Bronchial epithelial cell (primary cell): ENCODE results near the gene MGME1. TPM values are rescaled to one million over a fixed set of nuclear protein-coding genes. Genes with fewer than 3 reads are reported as not detected.
A peak's percentile ranks its signal among the peaks of the same experiment; 100 is the strongest.

ENCODE experiments used
- DNase-seq: peaks from one replicate; pipeline ENCODE4 v3.0.0-alpha.2; 2010; ENCODE audit warnings: low read depth
- FAIRE-seq: peaks from 2 replicates; lab custom pipeline; 2011; peaks lifted over from hg19 to GRCh38; lab: Jason Lieb, UNC
- H3K27me3 ChIP-seq: 2 replicates; pipeline ENCODE4 v1.5.1; 2011; ENCODE audit warnings: low read length; ENCODE audit not compliant: control insufficient read depth, insufficient read depth
- H3K36me3 ChIP-seq: 2 replicates; pipeline ENCODE4 v1.5.1; 2011; ENCODE audit warnings: low read length; ENCODE audit not compliant: control insufficient read depth, insufficient read depth
- H3K4me3 ChIP-seq: 2 replicates; pipeline ENCODE4 v1.5.1; 2011; ENCODE audit warnings: mild to moderate bottlenecking, low read depth, low read length, control low read depth
- CTCF ChIP-seq: IDR thresholded peaks from 2 replicates; pipeline ENCODE4 v1.5.1; 2011; ENCODE audit warnings: mild to moderate bottlenecking, moderate library complexity, low read length, control low read depth, inconsistent platforms; ENCODE audit not compliant: insufficient read depth, severe bottlenecking
- total RNA-seq: library from RNA; depleted of rRNA; stranded (reverse); fragments of >200 nt; gene quantifications from 2 replicates; pipeline ENCODE4 v1.2.1, GENCODE V29; 2014

Gene MGME1
- total RNA-seq, 1 donor from 2014 or later: 10.3 TPM

DNA sequence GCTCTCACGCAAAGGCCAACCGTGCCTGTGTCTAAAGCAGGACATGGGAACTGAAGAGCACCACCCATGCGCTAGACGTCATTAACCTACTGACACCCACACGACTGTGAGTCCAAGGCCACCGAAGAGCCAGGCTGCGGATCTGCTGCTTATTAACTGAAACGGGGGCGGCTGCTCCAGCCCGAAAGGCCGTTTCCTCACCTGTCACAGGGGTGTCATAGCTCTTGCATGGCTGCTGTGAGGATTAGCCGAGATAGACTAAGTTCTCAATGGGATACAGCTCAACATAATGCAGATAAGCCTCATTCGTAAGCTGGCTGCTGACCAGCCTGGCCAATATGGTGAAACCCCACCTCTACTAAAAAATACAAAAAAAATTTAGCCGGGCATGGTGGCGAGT is 62.2 kb downstream of the MGME1 start:
- H3K4me3 ChIP-seq: no peak overlapping the region
- DNase-seq (no peak), FAIRE-seq (no peak)
- peaks cover 5% of the 10 kb centered on the region for H3K36me3 ChIP-seq
- no peak for TF ChIP-seq CTCF
- H3K27me3 ChIP-seq: no peaks in the 10 kb centered on the region

GRCh38 chr20:18031888-18032509 is 63.2 kb downstream of the MGME1 start:
- TF ChIP-seq CTCF: no peak
- no peak for DNase-seq
- peaks cover 8% of the 10 kb centered on the region for H3K36me3 ChIP-seq
- FAIRE-seq: no peak
- H3K4me3 ChIP-seq: no peak overlapping the region
- H3K27me3 ChIP-seq: no peaks in the 10 kb centered on the region

DNA sequence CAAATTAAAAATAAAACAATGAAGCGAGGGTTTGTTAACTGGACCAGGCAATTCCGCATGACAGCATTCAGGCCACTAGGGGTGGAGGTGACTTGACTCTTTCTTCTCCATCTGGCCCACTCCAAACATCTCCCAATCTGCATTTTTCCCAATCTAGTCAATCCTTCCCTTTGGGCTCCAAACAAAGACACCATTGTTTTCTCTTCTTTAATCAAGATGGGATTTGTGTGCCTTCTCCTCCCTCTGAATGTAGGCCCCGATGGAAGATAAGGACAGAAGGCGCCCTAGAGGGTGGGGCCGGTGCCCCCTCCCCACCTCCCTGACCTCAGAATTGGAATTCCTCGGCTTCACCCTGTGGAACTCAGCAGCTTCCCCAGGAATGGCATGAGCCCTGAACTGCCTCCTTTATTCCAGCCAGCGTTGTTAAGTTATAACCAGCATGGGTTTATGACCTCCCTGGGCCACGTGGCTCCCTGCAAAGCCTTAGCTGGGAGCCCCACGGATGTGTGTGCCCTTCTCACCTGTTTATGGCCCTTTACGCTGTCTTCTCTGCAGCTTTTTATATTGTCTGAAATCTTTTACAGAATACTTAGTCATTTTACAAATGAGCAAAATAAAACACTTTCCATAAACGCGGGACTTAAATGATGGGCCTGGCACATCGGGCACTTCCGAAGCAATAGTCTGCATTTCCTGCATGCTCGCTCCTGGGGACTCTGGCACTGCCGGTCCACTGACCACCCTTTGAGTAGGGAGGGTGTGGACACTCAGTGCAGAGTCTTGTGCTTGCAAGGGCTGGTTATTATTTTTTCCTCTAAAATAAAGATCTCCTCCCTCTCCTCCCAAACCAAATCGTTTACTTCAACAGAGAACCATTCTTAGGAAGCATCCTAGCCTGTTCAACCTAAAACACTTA is 64.4 kb downstream of the MGME1 start:
- FAIRE-seq (no peak), DNase-seq (no peak)
- H3K4me3 ChIP-seq: no peak overlapping the region
- peaks cover 13% of the 10 kb centered on the region for H3K36me3 ChIP-seq
- peak; percentile 4 for TF ChIP-seq CTCF
- no peaks in the 10 kb centered on the region for H3K27me3 ChIP-seq

DNA sequence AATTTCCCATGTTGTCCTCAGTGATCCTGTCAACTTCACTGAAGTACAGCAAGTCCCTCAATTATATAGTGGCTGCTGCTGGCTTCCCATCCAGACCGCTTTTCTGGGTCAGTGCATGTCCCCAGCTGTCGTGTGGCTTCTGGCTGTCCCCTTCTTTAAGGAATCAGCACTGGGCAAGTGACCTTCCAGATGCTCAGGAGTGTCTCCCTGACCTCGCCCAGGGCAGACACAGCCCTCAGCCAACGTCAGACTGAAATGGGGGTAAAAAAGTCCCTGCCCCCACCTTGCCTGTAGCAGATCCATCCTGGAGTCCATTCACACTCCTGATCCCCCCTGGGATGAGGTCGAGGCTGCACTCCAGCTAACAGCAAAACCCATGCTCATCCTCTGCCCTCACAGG is 65.2 kb downstream of the MGME1 start:
- Histone ChIP-seq H3K36me3 (peaks cover 13% of the 10 kb centered on the region), H3K4me3 (no peak overlapping the region), H3K27me3 (no peaks in the 10 kb centered on the region)
- TF ChIP-seq CTCF: no peak
- FAIRE-seq (no peak), DNase-seq (no peak)

GRCh38 chr20:18039063-18039462 is 70.2 kb downstream of the MGME1 start:
- no peaks in the 10 kb centered on the region for H3K27me3 ChIP-seq
- peaks cover 19% of the 10 kb centered on the region for H3K36me3 ChIP-seq
- FAIRE-seq (no peak), DNase-seq (no peak)
- TF ChIP-seq CTCF: no peak
- H3K4me3 ChIP-seq: no peak overlapping the region

Other genes with a start within 250 kb of the MGME1 start
- 96.5 and 152 TPM in 2 replicates for gene SNX5, start 224 bp upstream of the MGME1 start, total RNA-seq
- 27.6 and 28.5 TPM in 2 replicates for gene OVOL2, start 88.9 kb downstream of the MGME1 start, total RNA-seq
- 11.6 and 12.4 TPM in 2 replicates for gene KAT14, start 168.8 kb downstream of the MGME1 start, total RNA-seq
- 11.4 and 15.3 TPM in 2 replicates for gene PET117, start 168.8 kb downstream of the MGME1 start, total RNA-seq